NCI-H1417 treated with DMSO at 0.1 percent for 48 hours (cell line): ENCODE measurements around the gene CRADD.

Experiments
- DNase-seq: peaks from one replicate; lab custom pipeline; 2025; lab: John Stamatoyannopoulos, UW

The CRADD gene

DNA sequence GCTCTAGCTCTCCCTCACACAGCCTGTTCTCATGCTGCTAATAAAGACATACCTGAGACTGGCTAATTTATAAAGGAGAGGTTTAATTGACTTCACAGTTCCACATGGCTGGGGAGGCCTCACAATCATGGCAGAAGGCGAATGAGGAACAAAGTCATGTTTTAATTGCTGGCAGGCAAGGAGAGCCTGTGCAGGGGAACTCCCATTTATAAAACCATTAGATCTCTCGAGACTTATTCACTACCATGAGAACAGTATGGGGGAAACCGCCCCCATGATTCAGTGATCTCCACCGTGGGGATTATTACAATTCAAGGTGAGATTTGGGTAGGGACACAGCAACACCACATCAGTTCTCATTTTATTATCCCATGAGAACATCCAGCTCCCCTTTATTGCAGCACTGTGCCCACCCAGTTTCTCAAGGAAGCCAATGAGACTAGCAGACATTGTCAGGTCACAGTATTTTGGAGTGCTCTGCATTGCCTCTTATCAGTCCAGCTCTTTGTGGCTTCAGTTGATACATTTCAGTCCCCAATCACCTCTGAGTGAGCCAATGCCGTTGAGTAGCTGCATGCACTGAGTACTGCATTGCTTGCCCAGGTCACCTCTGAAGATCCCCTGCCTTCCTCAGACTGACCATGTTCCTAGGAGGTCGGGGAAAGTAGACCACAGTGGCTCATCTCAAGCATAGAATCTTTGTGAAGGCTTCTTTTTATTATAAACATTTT is 131.2 kb downstream of the CRADD start:
- no peak for DNase-seq

GRCh38 chr12:93812626-93813025 is 135.5 kb downstream of the CRADD start:
- no peak for DNase-seq

GRCh38 chr12:93813186-93813585 is 136.0 kb downstream of the CRADD start:
- DNase-seq = no peak

- no peak for DNase-seq
Measured at GRCh38 chr12:93813972-93814821, 137.0 kb downstream of the CRADD start.

- no peak for DNase-seq
Measured at GRCh38 chr12:93818488-93819049, 141.4 kb downstream of the CRADD start.

DNA sequence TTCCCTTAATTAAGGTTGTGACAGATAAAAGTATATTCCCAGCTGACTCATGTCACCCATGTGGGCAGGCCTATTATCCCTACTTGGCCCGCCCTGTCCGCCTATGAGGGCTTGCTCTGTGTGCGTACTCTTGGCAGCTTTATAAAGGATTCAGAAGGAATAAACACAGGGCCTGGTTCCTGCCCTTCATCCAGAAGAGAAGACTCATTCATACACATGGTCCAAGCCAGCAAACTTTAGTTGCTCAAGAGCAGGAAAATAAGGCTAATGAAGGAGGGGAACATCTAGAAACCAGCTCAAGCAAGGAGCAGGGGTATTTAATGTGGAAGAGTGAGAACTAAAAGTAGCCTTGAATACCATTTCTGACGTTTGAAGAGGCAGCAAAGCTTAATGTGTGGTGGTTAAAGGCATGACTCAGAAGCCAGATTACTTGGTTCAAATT is 141.9 kb downstream of the CRADD start:
- DNase-seq = no peak

GRCh38 chr12:93823616-93824391 is 146.6 kb downstream of the CRADD start:
- no peak for DNase-seq

GRCh38 chr12:93824514-93825500 is 147.6 kb downstream of the CRADD start:
- no peak for DNase-seq

DNA sequence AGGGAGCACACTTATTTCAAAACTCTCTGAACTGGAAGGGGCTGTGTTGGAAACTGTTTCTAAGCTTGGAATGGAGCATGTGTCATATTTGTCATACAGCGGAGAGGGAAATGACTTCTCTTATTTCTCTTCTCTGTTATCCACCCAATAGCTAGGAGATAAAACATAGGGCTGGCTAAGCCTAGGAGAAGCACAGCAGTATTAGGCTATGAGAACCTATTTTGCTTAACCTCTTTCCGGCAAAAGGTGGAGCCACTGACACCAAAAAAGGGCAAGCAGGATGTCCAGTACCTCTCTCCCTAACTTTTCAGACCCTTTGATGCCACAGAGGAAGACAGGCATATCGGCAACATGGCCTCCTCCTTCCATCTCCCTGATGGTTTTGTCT is 148.3 kb downstream of the CRADD start:
- no peak for DNase-seq

DNA sequence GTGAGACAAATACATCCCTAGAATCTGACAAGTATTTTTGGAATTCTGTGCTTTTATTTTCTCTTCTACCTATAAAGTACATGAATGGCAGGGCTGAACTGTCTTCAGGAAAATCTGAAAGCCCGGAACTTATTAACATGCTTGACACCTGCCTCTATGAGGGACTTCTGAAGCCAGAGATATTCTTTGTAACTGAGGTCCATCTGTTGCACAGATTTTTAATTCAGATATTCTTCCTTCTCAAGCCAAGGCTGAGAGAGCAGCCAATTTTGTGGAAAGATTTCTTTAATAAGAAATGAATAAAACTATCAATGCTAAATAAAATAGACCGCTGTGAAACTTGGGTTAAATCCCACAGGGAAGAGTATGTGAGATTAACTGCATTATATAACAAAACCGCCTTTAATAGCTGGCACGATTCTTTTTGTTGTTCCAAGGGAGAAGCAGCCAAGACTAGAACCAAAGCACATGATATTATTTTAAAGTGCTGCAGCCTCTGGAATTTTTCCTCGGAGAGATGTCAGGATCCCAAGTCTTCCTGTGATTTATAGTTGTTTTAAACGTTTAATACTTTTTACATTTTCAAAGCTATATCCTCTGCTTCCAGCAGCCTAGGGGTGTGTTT is 148.9 kb downstream of the CRADD start:
- DNase-seq = no peak

DNA sequence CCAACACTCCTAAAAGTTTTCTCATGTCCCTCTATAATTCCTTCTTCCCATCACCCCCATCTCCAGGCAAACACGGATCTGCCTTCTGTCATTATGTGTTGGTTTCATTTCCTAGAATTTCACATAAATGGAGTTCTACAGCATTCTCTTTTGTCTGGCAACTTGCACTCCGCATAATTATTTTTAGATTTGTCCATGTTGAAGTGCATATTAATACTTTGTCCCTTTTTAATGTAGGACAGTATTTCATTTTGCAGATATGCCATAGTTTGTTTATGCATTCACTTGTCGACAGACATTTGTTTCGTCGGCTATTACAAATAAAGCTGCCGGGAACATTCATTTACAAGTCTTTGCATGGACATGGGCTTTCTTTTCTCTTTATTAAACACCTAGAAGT is 150.0 kb downstream of the CRADD start:
- no peak for DNase-seq

- no peak for DNase-seq
Measured at GRCh38 chr12:93827669-93828068, 150.5 kb downstream of the CRADD start.

DNA sequence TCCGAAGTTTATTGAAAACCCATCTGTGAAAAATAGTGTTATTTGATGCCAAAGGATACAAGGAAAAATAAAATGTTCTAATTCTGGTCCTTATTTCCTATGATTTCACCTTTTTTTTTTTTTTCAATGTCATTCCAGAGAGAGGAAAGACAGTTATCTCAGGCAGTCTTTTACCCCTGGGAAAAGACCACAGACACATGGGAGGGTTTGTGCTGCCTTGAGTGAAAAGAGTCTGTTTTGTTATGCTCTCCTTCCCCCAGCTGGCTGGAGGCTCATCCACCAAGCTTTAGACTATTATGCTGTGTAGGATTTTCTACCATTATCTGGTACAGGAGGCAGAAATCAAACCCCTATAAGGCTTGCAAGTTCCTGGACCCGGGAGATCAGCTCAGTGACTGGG is 151.8 kb downstream of the CRADD start:
- DNase-seq = no peak

- no peak for DNase-seq
Measured at GRCh38 chr12:93831374-93831773, 154.2 kb downstream of the CRADD start.

DNA sequence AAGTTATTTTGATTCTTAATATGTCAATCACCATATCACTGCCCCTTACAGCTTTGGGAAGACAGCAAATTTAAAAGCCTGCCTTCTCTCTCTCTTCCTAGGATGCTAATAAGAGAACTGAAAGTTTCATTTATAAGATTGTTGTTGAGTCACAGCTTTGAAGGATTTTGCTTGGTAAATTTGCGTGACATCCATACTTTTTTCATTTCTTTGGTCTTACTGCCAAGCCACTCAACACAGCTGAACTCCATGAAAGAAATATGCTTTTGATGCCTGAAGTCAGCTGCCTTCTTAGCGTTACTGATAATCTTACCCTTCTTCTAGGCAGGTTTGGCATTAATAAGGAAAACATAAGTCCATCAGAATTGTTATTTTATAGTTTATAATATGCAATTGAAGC is 155.0 kb downstream of the CRADD start:
- DNase-seq = no peak

DNA sequence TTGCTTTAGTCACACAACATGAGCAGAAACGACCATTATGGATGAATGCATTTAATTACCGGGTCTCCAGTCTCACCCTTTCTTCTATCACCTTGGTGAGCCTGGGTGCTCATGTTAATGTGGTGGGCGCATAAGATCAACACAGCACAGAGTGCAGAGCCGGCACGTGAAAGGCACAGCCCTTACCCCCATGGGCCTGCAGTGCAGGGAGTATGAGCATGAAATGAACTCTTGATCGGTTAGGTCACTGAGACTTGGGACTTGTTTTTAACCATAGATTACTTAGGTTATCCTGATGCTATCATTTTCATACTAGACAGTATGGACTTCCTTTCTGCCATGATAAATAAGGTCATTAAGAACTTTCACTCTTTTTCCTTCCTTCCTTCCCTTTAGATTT is 156.8 kb downstream of the CRADD start:
- DNase-seq = no peak

DNA sequence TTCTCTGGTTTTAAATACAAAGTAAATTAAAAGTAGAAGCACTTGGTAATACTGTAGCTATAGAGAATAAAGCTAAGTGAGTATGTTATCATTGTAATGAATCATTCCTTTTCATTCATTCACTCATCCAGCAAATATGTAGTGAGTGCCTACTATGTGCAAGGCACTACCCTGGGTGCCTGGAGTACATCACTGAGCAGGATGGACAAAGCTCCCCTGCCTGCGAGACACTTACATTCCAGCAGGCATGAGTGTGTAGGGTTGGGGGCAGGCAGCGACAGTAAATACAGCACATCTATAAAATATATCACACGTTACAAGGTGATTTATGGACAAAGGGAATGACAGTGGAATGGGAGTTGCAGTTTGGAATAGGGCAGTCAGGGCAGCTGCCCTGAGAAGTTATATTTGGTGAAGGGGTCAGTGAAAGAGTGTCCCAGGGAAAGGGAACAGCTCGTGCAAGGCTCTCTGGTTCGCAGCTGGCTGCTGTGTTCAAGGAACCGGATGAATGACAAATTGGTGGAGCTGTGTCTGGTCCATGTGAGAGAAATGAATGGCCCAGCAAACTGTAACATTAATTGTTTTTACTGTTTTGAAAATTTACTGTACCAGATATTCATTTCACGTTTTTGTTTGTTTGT is 159.6 kb downstream of the CRADD start:
- DNase-seq = no peak

GRCh38 chr12:93838193-93838592 is 161.0 kb downstream of the CRADD start:
- no peak for DNase-seq

GRCh38 chr12:93839064-93839463 is 161.9 kb downstream of the CRADD start:
- DNase-seq = no peak

DNA sequence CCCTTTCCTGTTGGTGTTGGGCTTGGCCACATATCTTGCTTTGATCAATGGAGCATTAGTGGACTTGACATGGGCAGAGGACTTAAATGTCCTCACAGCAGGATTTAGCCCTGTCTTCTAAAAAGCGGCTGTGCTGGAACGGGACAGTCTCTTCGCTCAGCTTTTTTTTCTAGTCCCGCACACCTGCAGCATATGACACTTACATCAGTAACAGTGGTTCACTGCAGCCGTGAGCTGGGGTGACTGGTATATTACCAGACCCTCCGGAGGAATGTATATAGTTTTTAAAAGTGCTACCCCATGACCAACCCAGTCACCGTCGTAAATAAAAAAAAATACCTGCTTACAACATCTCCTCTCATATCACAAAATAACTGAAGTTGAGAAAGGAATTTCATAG is 164.5 kb downstream of the CRADD start:
- no peak for DNase-seq
